Stimulated activated CD4-positive, alpha-beta T cell treated with anti-CD3 and anti-CD28 coated beads, Interleukin-4, amount 100 ng/mL, for 24 hours (primary cell): ENCODE measurements around the gene PERM1.
A peak's percentile ranks its signal among the peaks of the same experiment; 100 is the strongest.
"Not testable (repeated sequence)": the region's sequence is repeated elsewhere in the genome, so short reads cannot be mapped to it uniquely, and the experiment has no call there.

Experiments used
- DNase-seq: peaks from one replicate; pipeline ENCODE4 v3.0.0-alpha.2; 2020

The PERM1 gene

DNA sequence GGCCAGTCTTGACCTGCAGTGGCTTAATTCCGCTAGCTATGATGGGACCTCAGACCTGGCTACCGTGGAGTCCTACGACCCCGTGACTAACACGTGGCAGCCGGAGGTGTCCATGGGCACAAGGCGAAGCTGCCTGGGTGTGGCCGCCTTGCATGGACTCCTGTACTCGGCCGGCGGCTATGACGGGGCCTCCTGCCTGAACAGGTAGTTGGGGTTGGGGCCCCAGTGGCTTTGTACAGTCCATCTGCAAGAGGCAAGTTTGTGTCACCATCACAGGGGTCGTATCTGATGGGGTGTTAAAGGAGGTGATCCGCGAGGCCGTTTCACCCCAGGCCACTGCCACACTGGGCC, 18.6 kb downstream of the PERM1 start:
- DNase-seq = no peak

- no peak for DNase-seq
These were observed 19.3 kb downstream of the PERM1 start for GRCh38 chr1:962381-963300.

- DNase-seq = no peak
These were observed 20.7 kb downstream of the PERM1 start for GRCh38 chr1:961132-961669.

DNA sequence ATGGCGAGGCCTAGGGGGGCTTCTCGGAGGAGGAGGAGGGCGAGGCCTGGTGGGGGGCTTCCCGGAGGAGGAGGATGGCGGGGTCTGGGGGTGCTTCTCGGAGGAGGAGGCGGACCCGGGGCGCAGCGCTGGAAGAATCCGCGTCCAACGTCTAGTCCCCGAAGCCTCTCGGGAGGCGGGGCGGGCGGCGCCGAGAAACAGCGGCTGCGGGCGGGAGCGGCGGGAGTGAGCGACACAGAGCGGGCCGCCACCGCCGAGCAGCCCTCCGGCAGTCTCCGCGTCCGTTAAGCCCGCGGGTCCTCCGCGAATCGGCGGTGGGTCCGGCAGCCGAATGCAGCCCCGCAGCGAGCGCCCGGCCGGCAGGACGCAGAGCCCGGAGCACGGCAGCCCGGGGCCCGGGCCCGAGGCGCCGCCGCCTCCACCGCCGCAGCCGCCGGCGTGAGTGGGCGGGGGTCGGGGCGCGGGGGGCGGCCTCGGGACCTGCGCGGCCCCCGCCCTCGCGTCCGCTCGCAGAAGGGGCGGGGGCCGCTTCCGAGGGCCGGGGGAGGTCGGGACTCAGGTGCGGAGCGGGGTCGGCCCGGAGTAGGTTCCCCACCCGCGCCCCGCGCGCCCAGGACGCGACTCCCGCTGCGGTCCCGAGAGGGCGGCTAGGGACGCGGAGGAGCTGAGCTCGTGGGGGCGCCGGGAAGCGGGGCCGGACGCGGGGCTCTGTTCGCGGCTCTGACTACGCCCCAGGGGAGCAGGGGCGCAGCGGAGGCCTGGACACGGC, 21.3 kb downstream of the PERM1 start, which contains the start of gene KLHL17:
Gene KLHL17 (plus strand): TSS at position 222 of the 769 bp plus-strand sequence. CDS start 110 bp downstream, at position 332.
- peak; percentile 84 for DNase-seq

DNA sequence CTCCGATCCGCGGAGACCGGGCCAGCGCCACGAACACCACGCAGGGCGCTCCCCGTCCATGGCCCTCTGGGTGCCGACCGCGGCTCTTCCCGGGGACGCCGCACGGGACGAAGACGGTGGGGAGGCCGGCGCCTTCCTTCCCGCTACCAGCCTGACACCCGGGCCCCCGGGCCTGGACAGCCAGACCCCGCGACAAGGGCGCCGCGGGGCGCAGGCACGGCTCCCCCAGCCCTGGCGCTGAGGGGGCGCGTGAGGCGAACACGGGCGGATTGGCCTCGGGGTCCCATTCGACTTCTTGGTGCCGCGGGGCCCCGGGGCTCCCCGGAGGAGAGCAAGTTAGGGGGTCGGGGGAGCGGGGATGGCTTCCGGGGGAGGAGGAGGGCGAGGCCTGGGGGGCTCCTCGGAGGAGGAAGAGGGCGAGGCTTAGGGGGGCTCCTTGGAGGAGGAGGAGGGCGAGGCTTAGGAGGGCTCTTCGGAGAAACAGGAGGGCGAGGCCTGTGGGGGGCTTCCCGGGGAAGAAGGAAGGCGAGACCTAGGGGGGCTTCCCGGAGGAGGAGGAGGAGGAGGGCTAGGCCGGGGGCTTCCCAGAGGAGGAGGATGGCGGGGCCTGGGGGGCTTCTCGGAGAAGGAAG, 22.0 kb downstream of the PERM1 start:
- DNase-seq = no peak

DNA sequence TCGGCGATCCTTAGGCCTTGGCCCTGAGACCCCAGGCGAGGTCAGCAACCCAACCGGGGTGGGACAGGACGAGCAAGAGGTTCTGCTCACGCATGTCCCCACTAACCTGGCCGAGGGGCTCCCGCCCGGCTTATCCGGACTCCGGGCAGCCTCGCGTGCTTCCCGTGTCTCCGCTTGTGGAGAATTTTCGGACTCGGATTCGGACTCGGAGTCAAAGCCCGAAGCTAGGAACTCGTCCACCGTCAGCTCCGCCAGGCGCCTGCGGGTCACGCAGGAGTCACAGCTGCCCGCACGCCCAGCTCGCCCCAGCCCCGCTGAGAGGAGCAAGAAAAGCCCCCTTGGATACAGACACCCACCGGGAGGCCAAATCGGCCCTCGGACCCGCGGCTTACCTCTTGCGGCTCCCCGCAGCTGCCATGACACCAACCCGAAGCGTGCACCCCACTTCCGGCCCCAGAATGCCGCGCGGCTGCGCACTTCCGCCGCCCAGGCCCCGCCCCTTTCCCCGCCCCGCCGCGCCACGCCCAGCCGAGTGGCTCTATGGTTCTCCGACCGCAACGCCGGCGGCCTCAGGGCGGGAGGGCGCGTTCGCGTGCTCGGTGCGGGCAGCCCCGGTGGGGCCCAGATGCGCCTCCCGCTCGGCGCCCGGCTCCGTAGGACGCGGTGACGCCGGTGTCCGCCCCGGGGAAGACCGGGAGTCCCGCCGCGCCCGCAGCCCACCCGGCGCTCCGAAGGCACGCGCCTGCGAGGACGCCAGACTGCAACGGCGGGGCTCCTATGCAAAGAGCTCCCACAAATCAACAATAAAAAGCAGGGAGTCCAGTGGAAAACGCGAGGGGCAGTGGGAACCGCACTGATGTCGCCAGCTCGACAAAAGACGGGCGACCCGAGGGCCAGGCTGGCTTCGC, 22.8 kb downstream of the PERM1 start, which contains the start of gene NOC2L:
Gene NOC2L (minus strand): TSS at position 434 of the 908 bp plus-strand sequence. CDS start 16 bp downstream, at position 418.
- DNase-seq = peak; percentile 95

- no peak for DNase-seq
These were observed 25.3 kb downstream of the PERM1 start for GRCh38 chr1:956636-957035.

DNA sequence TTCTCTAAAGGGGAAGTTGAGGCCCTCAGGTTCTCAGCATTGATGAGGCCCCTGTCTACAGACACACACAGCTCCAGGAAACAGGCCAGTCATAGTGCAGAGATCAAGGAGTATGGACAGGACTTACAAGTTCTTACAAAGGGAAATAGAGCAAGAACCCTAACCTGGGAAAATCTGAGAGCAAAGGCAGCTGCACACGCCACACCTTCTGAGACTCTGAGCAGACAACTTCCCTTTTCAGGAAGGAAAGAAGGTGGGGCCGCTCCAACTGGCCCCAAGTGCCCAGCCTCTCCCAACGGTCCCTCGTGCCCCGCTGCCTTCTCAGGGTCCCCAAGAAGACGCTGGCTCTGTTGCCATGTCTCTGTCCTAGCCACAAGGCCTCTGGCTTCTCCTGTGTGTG, 26.4 kb downstream of the PERM1 start:
- DNase-seq = no peak

GRCh38 chr1:954927-955326, 27.0 kb downstream of the PERM1 start:
- DNase-seq = no peak

DNA sequence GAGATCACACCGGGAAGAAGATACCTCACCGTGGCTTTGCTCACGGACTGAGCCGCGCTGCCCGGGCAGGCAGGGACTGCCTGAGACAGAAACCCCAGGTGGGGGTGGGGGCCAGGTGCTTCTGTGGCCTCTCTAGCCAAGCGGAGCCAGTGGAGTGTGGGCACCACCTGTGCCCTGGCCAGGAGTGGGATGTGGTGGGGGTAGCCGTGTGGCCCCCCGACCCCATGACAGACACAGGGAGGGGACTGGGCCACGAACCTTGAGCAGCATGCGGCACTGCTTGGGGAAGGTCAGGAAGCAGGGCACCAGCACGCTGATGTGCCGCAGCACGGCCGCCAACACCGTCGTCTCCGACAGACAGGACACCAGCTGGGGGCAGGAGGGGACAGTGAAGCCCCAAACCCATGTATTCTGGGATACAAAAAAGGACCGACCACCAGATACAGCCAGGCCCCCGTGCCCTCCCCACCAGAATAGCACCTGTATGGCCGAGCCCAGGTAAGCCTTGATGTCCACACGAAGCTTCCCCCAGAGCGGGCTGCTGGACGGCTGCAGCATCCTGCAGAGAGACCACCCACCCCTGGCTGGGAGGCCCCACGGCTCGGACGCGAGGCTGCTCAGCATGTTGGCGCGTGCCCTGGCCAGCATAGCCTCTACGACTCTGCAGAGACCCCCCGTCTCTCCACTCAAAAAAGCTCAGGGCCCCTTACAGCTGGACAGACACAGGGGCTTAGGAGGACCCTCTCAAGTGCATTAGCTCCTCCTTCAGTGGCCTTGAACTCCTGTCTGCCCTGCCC, 28.2 kb downstream of the PERM1 start:
- DNase-seq = no peak

- DNase-seq = no peak
These were observed 29.3 kb downstream of the PERM1 start for GRCh38 chr1:952603-953002.

- no peak for DNase-seq
These were observed 29.7 kb downstream of the PERM1 start for GRCh38 chr1:952201-952600.

DNA sequence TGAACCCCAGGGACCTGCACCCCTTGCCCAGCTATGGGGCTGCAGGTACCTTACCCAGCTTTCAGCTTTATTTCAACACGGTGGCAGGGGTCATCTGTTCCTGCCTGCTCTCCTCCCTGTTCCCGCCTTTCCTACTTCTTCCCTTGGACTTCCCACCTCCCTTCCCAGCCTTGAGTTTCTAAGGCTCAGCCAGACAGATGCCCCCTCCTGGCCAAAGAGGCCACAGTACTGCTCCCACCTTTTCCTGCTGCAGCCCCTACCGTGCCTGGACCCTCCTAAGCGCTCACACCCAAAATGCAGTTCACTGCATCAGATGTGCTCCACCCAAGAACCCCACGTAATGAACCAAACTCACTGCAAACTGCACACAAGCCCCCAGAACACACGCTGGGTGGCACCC, 30.5 kb downstream of the PERM1 start:
- no peak for DNase-seq

DNA sequence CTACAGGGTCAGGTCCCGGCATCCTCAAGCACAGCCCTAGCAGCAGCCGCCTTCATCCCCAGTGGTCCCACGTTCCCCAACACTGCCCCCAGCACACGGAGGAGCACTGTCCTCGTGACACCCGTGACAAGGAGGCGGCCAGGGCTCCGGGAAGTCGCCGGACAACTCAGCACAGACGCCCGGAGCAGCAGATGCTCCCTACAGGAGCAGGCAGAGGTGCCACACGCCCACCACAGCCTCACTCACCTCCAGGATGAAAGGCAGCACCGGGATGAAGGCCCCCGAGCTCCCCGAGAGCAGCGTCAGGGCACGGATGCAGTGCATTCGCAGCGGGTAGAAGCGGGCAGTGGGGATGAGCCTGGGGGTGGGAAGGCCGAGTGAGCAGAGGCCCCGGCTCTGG, 31.0 kb downstream of the PERM1 start:
- no peak for DNase-seq

DNA sequence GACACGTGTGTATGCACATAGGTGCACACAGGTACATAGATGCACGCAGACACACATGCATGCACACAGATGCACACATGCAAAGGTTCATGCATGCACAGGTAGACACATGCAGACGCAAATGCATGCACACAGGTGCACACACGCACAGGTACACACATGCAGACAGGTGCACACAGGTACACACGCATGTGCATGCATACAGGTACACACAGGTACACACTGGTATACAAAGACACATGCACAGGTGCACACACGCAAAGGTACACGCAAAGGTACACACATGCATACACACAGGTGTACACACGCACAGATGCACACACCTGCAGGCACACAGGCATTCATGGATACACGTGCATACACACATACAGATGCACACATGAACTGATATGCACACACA, 31.6 kb downstream of the PERM1 start:
- DNase-seq = no peak

- no peak for DNase-seq
These were observed 33.9 kb downstream of the PERM1 start for GRCh38 chr1:947958-948357.

DNA sequence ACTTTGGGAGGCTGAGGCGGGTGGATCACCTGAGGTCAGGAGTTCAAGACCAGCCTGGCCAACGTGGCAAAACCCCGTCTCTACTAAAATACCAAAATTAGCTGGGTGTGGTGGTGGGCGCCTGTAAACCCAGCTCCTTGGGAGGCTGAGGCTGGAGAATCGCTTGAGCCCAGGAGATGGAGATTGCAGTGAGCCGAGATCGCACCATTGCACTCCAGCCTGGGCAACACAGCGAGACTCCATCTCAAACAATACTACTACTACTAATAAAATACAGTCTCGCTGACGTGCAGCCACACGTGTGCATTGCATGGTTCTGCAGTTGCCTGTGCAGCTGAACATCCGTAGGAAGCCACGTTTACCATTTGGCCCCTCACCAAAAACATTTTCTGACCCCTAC, 35.1 kb downstream of the PERM1 start:
- DNase-seq = not testable (repeated sequence)

DNA sequence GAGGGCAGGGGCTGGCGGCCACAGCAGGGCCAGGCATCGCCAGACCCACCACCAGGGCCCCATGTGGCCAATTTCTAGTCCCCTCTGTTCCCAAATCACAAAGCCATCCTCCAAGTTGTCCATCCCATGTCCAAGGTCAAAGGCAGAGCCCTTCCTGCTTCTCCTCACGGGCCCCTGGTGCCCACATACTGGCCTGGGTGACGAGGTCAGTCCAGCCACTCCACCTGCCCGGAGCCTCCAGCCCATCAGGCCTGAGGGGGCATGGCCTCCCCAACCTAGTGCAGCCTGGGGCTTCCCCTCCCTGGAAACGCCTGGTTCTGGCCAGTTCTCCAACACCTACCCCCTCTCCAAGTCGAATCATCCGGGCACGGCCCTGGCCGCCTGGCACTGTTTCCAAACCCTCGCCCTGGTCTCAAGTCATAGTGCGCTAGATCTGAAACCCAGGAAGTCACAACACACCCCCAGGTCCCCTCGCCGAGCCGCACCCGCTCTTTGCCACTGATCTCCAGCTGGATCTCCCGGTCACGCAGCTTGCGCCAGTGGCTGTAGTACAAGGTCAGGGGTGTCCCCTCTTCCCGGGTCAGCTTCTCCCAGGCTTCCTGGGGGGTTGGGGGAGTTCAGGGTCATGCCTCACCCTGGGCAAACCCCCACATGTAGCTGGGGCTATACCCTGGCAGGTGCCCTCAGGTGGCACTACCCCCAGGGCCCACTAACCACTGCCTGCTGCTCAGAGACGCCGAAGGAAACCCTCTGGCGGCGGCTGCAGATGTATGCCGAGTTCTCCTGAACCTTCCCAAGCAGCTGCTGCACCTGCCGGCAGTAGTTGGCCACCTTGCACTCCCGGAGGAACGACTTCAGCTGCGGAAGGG, 36.0 kb downstream of the PERM1 start:
- DNase-seq = no peak

GRCh38 chr1:944341-945325, 37.3 kb downstream of the PERM1 start:
- no peak for DNase-seq
